GM12873 (cell line): ENCODE measurements around the gene GUSB.

ENCODE experiments used
- TF ChIP-seq, protein P1 (sequence below): IDR thresholded peaks from 2 replicates; pipeline ENCODE4 v1.5.1; 2012; ENCODE audit warnings: low read depth, mild to moderate bottlenecking, moderate library complexity, low read length, control low read depth; ENCODE audit not compliant: insufficient read depth; ENCODE audit errors: missing control alignments

The GUSB gene

DNA sequence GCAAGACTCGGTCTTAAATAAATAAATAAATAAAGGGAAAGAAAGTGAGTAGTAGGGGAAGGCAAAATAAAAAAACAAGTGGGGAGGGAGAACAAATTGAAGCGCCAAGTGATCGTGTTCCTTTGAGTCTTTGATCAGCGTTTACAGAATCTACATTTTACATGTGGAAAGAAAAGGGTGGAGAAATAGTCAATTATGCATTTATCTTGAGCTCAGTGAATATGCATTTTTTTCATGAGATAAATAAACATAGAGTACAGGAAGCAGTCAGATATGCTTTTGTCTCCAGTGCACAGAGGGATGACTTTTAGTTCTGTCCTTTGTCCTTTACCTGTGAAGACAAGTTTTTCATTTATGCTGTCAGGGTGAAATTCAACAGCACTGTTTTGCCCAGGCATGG is 6.1 kb upstream of the GUSB start:
- TF ChIP-seq, protein P1, sequence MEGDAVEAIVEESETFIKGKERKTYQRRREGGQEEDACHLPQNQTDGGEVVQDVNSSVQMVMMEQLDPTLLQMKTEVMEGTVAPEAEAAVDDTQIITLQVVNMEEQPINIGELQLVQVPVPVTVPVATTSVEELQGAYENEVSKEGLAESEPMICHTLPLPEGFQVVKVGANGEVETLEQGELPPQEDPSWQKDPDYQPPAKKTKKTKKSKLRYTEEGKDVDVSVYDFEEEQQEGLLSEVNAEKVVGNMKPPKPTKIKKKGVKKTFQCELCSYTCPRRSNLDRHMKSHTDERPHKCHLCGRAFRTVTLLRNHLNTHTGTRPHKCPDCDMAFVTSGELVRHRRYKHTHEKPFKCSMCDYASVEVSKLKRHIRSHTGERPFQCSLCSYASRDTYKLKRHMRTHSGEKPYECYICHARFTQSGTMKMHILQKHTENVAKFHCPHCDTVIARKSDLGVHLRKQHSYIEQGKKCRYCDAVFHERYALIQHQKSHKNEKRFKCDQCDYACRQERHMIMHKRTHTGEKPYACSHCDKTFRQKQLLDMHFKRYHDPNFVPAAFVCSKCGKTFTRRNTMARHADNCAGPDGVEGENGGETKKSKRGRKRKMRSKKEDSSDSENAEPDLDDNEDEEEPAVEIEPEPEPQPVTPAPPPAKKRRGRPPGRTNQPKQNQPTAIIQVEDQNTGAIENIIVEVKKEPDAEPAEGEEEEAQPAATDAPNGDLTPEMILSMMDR = no peak

DNA sequence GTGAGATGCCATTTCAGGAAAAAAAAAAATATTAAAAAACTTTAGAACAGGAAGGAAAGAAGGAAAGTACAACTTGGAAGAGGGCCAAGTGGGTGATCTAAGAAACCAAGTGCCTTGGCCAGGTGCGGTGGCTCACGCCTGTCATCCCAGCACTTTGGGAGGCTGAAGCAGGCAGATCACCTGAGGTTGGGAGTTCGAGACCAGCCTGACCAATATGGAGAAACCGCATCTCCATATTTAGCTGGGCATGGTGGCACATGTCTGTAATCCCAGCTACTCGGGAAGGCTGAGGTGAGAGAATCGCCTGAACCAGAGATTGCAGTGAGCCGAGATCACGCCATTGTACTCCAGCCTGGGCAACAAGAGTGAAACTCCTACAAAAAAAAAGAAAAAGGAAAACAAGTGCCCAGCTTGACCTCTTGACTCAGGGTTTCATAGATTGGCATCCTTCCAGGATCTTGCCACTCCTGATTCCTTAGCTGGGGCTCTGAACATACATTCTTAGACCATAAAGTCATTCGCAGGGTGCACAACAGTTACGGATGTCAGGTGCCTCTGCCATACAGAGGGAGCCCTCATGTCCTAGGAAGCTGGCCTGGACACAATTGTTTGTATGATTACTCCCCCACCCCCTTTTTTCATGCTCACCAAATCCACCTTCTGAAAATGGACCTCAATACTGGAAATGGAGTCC is 2.1 kb upstream of the GUSB start:
- TF ChIP-seq, protein P1 = no peak

DNA sequence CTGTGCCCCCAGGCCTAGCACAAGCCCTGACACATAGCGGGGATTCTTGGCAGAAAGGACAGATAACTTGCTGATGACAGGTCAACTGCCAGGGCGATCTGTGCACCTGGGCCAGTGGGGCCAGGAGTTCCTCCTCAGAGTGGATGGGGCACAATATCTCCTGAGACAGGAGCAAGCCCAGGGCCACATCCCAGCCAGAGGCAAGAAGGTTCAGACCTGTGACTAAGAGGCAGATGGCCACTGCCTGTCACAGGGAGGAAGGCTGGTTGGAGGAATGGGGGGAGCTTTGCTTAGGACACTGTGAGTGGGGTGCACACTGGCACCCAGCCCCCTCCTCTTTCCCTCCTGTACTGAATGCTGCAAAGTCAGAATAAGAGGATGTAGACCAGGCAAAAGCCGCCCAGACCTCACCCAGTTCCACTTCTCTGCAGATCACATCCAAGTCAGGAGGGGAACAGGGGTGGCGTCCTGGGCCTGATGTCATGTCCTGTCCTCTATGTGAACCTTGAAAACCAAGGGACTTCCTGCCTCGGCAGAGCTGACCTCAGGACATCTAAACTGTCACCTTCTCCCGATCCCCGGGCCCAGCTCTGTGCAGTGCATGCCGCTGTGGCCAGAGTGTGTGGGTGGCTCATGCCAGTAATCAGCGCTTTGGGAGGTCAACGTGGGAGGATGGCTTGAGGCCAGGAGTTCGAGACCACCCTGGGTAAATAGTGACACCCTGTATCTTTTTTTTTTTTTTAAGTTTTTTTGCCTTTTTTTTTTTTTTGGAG is 1.3 kb downstream of the GUSB start:
- TF ChIP-seq, protein P1 = no peak

DNA sequence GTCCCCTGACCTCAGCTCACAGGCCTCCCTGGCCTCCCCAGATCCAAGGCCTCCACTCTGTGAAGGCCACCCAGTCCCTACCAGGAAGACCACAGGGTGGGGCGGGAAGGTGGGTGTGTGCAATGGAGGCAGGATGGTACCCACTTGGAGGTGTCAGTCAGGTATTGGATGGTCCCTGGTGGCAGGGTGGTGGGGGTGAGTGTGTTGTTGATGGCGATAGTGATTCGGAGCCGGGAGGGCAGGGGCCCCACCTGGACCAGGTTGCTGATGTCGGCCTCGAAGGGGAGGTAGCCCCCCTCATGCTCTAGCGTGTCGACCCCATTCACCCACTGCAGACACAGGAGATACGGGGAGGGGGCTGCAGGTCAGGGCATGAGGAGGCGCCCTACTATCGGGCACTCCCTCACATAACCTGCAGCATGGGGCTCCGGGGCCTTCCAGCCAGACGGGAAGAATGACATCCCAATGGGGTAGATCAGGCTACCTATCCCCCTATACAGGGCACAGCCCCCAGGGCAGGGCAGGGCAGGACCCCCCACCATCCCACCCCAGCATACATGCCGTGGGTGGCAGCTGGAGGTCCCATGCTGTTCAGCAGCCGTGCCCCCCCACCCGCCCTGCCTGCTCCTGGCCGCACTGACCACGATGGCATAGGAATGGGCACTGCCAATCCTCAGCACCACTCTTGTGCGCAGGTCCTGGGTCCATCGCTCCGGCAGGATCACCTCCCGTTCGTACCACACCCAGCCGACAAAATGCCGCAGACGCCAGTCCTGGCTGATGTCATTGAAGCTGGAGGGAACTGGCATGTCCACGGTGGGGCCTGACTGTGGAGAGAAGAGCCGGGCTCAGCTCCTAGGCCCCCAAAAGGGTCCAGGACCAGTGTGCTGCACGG is 2.2 kb downstream of the GUSB start:
- TF ChIP-seq, protein P1 = no peak

DNA sequence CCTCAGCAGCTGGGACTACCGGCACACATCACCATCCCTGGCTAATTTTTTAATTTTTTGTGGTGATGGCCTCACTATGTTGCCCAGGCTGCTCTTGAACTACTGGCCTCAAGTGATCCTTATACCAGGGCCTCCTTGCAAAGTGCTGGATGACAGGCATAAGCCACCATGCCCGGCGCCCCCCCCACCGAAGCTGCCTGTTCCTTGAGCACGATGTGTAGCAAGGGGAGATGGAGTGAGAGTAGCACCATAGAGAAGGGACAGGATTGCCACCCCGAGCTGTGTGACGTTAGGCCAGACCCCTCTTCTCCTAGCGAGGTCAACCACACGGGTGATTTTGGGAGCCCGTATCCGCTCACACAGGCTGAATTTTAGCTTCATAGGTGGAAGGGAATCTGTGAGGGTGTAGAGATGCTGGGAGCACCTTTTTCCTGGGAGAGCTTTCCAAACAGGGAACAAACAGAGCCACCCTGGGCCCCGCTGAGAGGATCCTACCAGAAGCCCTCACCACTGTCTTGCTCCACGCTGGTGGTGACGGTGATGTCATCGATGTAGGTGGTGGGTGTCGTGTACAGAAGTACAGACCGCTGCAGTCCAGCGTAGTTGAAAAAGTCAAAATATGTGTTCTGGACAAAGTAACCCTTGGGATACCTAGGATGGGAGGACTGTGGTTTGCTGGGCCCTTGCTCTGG is 3.0 kb downstream of the GUSB start:
- TF ChIP-seq, protein P1 = no peak

DNA sequence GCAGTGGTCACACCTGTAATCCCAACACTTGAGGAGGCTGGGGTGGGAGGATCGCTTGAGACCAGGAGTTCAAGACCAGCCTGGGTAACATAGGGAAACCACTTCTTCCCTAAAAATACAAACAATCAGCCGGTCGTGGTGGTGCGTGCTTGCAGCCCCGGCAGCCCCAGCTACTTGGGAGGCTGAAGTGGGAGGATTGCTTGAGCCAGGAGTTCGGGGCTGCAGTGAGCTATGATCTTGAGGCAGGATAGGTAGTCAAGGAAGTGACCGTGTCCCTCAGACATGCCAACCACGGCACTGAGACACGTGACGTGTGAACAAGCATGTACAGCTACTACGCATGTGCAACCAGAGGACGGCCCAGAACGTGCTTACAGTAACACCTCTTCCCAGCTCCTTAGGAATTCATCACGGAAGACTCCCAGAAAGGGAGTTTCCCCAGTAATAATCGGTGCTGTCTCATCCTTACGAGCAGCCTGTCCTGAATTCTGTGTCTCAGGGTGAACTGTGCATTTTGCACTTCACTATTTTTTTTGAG is 5.3 kb downstream of the GUSB start:
- TF ChIP-seq, protein P1 = no peak
